ENCODE data around the gene QSOX2. TPM values are rescaled to one million over a fixed set of nuclear protein-coding genes. Genes with fewer than 3 reads are reported as not detected.

The QSOX2 gene
- total RNA-seq, 2 donors from 2014 or later = 24.1 to 26.2 TPM

GRCh38 chr9:136284951-136285350, 39.3 kb upstream of the QSOX2 start:
- Mint-ChIP-seq H3K27ac (no peak overlapping the region), H3K36me3 (no peaks in the 10 kb centered on the region), H3K9me3 (no peaks in the 10 kb centered on the region)
- no peak for DNase-seq (ENCODE audit: low spot score in 2 of 2)
- no peak for ATAC-seq

- no peak for ATAC-seq
- no peaks in the 10 kb centered on the region for H3K36me3 Mint-ChIP-seq
- no peak overlapping the region for H3K27ac Mint-ChIP-seq
- no peak for DNase-seq (ENCODE audit: low spot score in 2 of 2)
- no peaks in the 10 kb centered on the region for H3K9me3 Mint-ChIP-seq
Measured at GRCh38 chr9:136284311-136284710, 38.7 kb upstream of the QSOX2 start.

- Mint-ChIP-seq H3K36me3 (no peaks in the 10 kb centered on the region), H3K9me3 (no peaks in the 10 kb centered on the region), H3K27ac (no peak overlapping the region)
- peak; percentile 76 to 85 for DNase-seq (ENCODE audit: low spot score in 2 of 2)
- peak; percentile 94 to 96 for ATAC-seq
Measured at GRCh38 chr9:136283291-136284235, 38.0 kb upstream of the QSOX2 start.

GRCh38 chr9:136282272-136282861, 36.8 kb upstream of the QSOX2 start:
- Mint-ChIP-seq H3K9me3 (no peaks in the 10 kb centered on the region), H3K27ac (no peak overlapping the region), H3K36me3 (no peaks in the 10 kb centered on the region)
- DNase-seq (ENCODE audit: low spot score in 2 of 2) = no peak
- no peak for ATAC-seq

GRCh38 chr9:136281421-136282271, 36.0 kb upstream of the QSOX2 start:
- DNase-seq (ENCODE audit: low spot score in 2 of 2) = no peak
- Mint-ChIP-seq H3K27ac (no peak overlapping the region), H3K36me3 (no peaks in the 10 kb centered on the region), H3K9me3 (no peaks in the 10 kb centered on the region)
- ATAC-seq = no peak

GRCh38 chr9:136280535-136281315, 35.1 kb upstream of the QSOX2 start:
- ATAC-seq (no peak), DNase-seq (ENCODE audit: low spot score in 2 of 2) (no peak)
- no peak overlapping the region for H3K27ac Mint-ChIP-seq
- no peaks in the 10 kb centered on the region for H3K9me3 Mint-ChIP-seq
- no peaks in the 10 kb centered on the region for H3K36me3 Mint-ChIP-seq

GRCh38 chr9:136279471-136279870, 33.9 kb upstream of the QSOX2 start:
- ATAC-seq (no peak), DNase-seq (ENCODE audit: low spot score in 2 of 2) (no peak)
- H3K9me3 Mint-ChIP-seq = no peaks in the 10 kb centered on the region
- H3K36me3 Mint-ChIP-seq = no peaks in the 10 kb centered on the region
- H3K27ac Mint-ChIP-seq = no peak overlapping the region

- DNase-seq (ENCODE audit: low spot score in 2 of 2) (no peak), ATAC-seq (no peak)
- peak overlapping the region in 1 of 2 donors; percentile 68 for H3K27ac Mint-ChIP-seq
- H3K36me3 Mint-ChIP-seq = no peaks in the 10 kb centered on the region
- no peaks in the 10 kb centered on the region for H3K9me3 Mint-ChIP-seq
Measured at GRCh38 chr9:136278894-136279293, 33.3 kb upstream of the QSOX2 start.

GRCh38 chr9:136278221-136278620, 32.6 kb upstream of the QSOX2 start:
- no peak overlapping the region for H3K27ac Mint-ChIP-seq
- ATAC-seq (no peak), DNase-seq (ENCODE audit: low spot score in 2 of 2) (no peak)
- no peaks in the 10 kb centered on the region for H3K9me3 Mint-ChIP-seq
- H3K36me3 Mint-ChIP-seq = no peaks in the 10 kb centered on the region

GRCh38 chr9:136277746-136278145, 32.1 kb upstream of the QSOX2 start:
- H3K36me3 Mint-ChIP-seq = no peaks in the 10 kb centered on the region
- H3K27ac Mint-ChIP-seq = no peak overlapping the region
- DNase-seq (ENCODE audit: low spot score in 2 of 2) = no peak
- ATAC-seq = no peak
- no peaks in the 10 kb centered on the region for H3K9me3 Mint-ChIP-seq

- ATAC-seq (no peak), DNase-seq (ENCODE audit: low spot score in 2 of 2) (no peak)
- H3K36me3 Mint-ChIP-seq = no peaks in the 10 kb centered on the region
- no peaks in the 10 kb centered on the region for H3K9me3 Mint-ChIP-seq
- no peak overlapping the region for H3K27ac Mint-ChIP-seq
Measured at GRCh38 chr9:136276716-136277115, 31.1 kb upstream of the QSOX2 start.

GRCh38 chr9:136275655-136276429, 30.2 kb upstream of the QSOX2 start:
- Mint-ChIP-seq H3K9me3 (no peaks in the 10 kb centered on the region), H3K27ac (no peak overlapping the region), H3K36me3 (no peaks in the 10 kb centered on the region)
- DNase-seq (ENCODE audit: low spot score in 2 of 2) (no peak), ATAC-seq (no peak)

- H3K36me3 Mint-ChIP-seq = no peaks in the 10 kb centered on the region
- DNase-seq (ENCODE audit: low spot score in 2 of 2) (no peak), ATAC-seq (no peak)
- no peak overlapping the region for H3K27ac Mint-ChIP-seq
- H3K9me3 Mint-ChIP-seq = no peaks in the 10 kb centered on the region
Measured at GRCh38 chr9:136274786-136275654, 29.4 kb upstream of the QSOX2 start.

- no peaks in the 10 kb centered on the region for H3K36me3 Mint-ChIP-seq
- DNase-seq (ENCODE audit: low spot score in 2 of 2) (no peak), ATAC-seq (no peak)
- no peak overlapping the region for H3K27ac Mint-ChIP-seq
- no peaks in the 10 kb centered on the region for H3K9me3 Mint-ChIP-seq
Measured at GRCh38 chr9:136273921-136274785, 28.5 kb upstream of the QSOX2 start.
